Measurements from ENCODE around the gene CPNE8.

- TF ChIP-seq CTCF (IDR thresholded peaks at IDR 0.05; ENCODE audit: poor library complexity, severe bottlenecking) (no peak), RAD21 (conservative IDR thresholded peaks at IDR 0.05) (no peak), REST (IDR thresholded peaks at IDR 0.05; ENCODE audit: borderline replicate concordance) (no peak), EP300 (conservative IDR thresholded peaks at IDR 0.05; ENCODE audit: poor library complexity, severe bottlenecking) (no peak), POLR2AphosphoS5 (IDR thresholded peaks at IDR 0.05) (no peak), TAF1 (IDR thresholded peaks at IDR 0.05; ENCODE audit: low read depth) (no peak), MXI1 (conservative IDR thresholded peaks at IDR 0.05; ENCODE audit: poor library complexity, severe bottlenecking) (no peak)
Observed at GRCh38 chr12:38831715-38832114, 73.7 kb downstream of the CPNE8 start.

Measured in neural cell (in vitro differentiated cells).